Measurements from ENCODE around the gene PHF19.

The PHF19 gene

GRCh38 chr9:120913647-120914264, 36.8 kb upstream of the PHF19 start:
- no peak for DNase-seq

GRCh38 chr9:120912958-120913646, 36.1 kb upstream of the PHF19 start:
- DNase-seq: no peak

DNA sequence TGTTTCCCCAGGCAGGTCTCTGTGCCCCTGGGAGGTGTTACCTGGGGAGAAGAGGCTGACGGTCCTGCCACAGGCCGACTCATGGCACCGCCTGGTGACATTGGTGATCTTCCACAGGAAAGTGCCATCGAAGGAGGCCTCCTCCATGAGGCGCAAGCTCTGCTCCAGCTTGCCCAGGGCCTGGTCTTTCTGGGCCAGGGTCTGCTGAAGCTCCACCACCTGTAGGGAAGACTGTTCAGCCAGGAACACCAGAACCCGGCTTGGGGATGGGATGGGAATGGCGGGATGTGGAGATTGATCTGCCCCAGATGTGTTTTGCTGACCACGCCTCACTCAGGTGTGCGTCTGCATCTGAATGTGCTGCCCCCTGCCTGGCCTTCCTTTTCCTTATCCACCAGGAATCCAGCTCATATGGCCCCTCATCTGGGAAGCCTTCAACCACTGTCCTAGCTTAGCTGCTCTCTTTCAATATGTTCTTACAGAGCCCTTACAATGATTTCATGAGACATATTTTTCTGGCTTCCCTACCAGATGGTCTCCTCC, 34.4 kb upstream of the PHF19 start:
- no peak for DNase-seq

GRCh38 chr9:120910643-120911042, 33.7 kb upstream of the PHF19 start:
- DNase-seq: no peak

DNA sequence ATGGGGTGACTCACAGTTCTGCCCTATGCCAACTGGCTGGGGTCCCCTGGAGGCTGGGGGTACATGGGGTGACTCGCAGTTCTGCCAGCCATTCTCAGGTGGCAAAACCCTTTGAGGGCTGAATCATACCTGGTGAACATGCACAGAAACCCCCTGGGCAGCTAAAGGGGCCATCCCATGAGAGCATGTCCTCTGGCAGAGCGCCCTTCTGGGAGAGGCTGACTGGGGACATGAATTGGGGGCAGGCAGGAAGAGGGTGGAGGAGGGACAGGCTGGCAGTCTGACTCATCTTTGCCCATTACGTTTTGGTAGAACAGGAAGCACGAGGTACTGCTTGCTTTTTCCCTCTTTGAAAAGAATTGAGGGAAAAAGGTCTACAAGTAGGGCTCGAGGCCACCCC, 32.9 kb upstream of the PHF19 start:
- DNase-seq: no peak

- DNase-seq: no peak
Observed at GRCh38 chr9:120905315-120906164, 28.6 kb upstream of the PHF19 start.

DNA sequence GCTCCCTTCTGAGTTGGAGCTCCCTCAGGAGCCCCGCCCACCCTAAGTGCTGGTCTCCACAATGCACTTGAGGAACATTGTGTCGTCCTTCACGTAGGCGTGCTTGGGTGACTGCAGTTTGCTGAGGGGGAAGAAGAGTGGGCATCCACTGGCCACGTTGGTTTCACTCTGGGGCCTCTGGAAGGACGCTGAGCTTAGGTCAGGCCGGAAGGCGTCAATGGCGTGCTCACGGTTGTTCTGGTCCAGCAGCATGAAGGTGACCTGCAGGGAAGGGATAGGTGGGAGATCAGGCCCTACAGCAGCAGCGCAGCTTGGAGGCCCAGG, 28.0 kb upstream of the PHF19 start:
- no peak for DNase-seq

- DNase-seq: no peak
Observed at GRCh38 chr9:120904061-120904977, 27.3 kb upstream of the PHF19 start.

DNA sequence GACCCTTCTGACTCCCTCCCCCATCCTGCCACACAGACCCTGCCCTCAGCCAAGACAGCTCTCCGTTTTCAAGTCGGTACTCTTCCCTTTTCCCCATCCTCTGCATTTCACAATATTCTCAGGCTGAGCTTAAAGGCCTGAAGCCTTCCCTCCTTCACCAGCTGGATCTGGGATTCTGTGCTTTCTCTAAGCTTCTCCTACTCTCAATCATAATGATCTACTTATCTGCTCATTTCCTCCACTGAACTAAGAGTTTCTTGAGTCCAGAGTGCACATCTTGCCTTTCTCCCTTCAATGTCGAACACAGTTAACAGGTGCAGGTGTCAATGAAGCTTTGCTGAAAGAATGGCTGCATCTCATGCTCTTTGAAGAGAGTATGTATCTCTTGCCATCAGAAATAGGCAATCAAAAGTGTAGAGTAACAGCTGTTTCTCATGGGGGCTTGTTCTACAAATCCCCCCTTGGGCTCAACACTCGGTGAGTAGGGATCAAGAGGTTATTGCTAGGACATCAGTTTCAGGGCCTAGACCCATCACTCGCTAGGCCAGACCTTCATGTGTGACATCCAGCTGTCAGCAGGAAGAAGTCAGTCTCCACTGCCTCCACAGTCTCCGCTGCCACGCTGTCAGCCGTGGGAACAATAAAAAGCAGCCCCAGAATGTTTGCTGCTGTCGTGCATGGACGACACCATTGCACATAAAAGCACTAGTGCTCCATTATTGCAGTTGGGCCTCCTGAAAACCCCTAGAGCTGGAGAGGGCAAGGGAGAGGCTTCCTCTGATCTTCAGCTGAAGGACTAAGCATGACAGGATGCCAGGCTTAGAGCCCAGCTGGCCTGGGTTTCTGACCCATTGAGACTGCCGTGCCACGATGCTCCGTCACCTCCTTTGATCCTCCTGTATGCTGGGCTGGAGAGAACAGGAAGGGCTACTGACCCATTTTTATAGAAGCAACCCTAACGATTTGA, 25.9 kb upstream of the PHF19 start:
- no peak for DNase-seq

DNA sequence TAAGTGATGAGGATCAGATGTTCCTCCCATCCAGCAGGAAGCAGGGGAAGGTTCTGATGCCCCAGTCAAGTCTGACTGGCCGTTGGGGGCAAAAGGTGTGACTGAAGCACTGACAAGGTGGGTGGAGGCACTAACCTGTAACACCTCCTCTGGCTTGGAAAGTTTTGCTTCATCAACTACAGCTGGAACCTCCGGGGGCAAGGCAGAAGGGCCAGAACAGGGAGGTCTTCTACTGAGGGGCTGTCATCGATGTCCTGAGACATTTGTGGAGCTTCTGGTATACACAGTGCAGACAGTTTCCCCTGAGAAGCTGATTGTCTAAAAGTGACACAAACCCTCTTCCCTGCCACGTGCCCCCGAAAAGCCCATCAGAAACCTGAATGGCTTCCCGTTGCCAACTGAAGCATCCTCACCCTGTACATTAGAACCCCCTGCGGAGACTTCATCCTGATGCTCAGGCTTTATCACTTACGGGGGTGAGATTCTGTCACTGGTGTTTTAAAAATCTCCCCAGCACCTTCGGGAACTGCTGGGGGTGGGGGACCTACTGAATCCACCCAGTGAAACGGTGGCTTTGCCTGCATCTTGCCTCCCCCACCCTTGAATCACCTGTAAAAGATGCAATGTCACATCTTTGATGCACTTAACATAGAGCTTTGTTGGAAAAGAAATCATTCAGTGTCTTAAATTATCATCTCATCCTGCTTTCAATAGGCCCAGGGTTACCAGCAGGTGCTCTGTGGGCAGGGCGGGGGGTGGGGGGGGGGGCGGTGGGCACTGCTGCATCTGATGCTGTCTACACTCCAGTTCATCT, 25.0 kb upstream of the PHF19 start:
- no peak for DNase-seq

GRCh38 chr9:120900824-120901223, 23.8 kb upstream of the PHF19 start:
- DNase-seq: no peak

- no peak for DNase-seq
Observed at GRCh38 chr9:120899490-120900068, 22.6 kb upstream of the PHF19 start.

DNA sequence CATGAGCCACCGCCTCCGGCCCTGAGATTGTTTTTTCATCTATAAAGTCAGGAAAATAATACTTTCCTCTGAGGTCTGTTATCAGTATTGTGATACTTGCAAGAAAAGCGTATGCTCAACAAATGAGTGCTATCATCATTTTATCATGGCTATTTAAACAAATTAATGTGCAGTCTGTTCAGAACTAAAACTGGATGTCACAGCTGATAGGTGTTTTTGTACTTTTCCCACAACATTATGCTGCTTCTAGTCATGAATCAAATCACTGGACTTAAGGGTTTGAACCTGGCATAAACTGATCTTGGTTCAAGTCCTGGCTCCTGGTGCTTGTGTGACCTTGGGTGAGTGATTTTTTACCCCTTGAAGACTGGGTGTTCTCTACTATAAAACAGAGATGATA, 21.4 kb upstream of the PHF19 start:
- DNase-seq: no peak

- DNase-seq: no peak
Observed at GRCh38 chr9:120895951-120896350, 19.0 kb upstream of the PHF19 start.

- DNase-seq: no peak
Observed at GRCh38 chr9:120894321-120895148, 17.5 kb upstream of the PHF19 start.

- no peak for DNase-seq
Observed at GRCh38 chr9:120893611-120894307, 16.8 kb upstream of the PHF19 start.

DNA sequence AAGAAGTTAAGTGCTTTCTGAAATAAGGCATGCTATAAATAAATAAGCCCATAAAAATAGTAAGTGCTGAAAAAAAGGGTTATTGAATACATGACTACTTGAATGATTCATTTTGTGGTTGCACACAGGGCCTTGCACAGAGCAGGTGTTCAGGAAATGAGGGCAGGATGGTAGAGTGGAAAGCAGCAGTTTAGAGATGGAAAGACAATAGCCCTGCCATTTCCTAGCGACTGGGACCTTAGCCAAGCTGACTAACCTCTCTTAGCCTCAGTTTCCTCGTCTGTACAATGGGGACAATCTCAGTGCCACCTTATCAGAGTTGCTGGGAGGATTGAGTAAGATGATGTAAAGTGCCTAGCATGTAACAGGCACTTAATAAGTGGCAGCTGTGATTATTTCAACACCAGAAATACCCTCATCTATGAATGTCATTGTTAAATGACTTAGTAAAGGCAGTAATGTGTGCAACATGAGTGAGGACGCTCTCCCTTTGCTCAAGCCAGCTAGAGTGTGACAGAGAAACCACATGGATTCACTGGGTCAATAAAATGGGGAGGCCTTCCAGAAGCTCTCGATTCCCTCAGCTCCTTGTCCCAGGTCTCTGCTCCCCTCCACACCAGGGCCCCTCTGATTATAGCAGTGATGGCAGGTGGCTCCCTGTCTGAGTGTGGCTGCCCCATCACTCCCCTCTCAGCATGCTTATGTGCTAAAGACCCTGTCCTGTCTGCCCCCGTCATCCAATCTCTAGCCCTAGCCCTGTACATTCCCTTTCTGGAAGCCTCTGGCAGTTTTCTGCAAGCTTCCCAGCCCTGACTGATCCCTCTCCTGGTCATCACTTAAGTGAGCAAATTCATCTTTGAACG, 16.0 kb upstream of the PHF19 start:
- no peak for DNase-seq

Data from cortex of kidney (tissue), 1 donor.